MM.1S (cell line): ENCODE data around the gene KCNQ1.

Experiments
- DNase-seq: peaks from one replicate; pipeline ENCODE4 v3.0.0-alpha.2; 2015
- H2AFZ ChIP-seq: fragments of 300-600 bp; sonication (generic); 2 replicates; pipeline ENCODE4 v1.6.0; 2016; ENCODE audit warnings: antibody characterized with exemption, low read length
- H3F3A ChIP-seq: fragments of 300-600 bp; sonication (generic); 2 replicates; pipeline ENCODE4 v1.6.1; 2016; ENCODE audit warnings: mild to moderate bottlenecking, antibody characterized with exemption, low read length, moderate library complexity, mixed read lengths; ENCODE audit not compliant: insufficient read depth
- H3K27ac ChIP-seq: fragments of 300-600 bp; sonication (generic); 2 replicates; pipeline ENCODE4 v1.5.1; 2016; ENCODE audit warnings: mild to moderate bottlenecking, low read length
- H3K27me3 ChIP-seq: fragments of 300-600 bp; sonication (generic); replicated peaks from 2 replicates; pipeline ENCODE4 v1.6.0; 2016; ENCODE audit warnings: low read length; ENCODE audit not compliant: insufficient read depth
- H3K36me3 ChIP-seq: fragments of 300-600 bp; sonication (generic); replicated peaks from 2 replicates; pipeline ENCODE4 v1.6.1; 2016; ENCODE audit warnings: mild to moderate bottlenecking, low read length, mixed read lengths; ENCODE audit not compliant: insufficient read depth
- H3K4me1 ChIP-seq: fragments of 300-600 bp; sonication (generic); 2 replicates; pipeline ENCODE4 v1.6.1; 2016; ENCODE audit warnings: low read length, mixed read lengths
- H3K4me2 ChIP-seq: fragments of 300-600 bp; sonication (generic); 2 replicates; pipeline ENCODE4 v1.6.0; 2016; ENCODE audit warnings: low read depth, low read length
- H3K4me3 ChIP-seq: fragments of 300-600 bp; sonication (generic); 2 replicates; pipeline ENCODE4 v1.5.1; 2016; ENCODE audit warnings: low read length, mixed read lengths
- H3K79me2 ChIP-seq: fragments of 300-600 bp; sonication (generic); 2 replicates; pipeline ENCODE4 v1.6.1; 2016; ENCODE audit warnings: mixed run types, low read length, mixed read lengths
- H3K9ac ChIP-seq: fragments of 300-600 bp; sonication (generic); 2 replicates; pipeline ENCODE4 v1.6.1; 2016; ENCODE audit warnings: low read length, mixed read lengths
- H3K9me2 ChIP-seq: fragments of 300-600 bp; sonication (generic); replicated peaks from 2 replicates; pipeline ENCODE4 v1.6.1; 2016; ENCODE audit warnings: mild to moderate bottlenecking, low read length, mixed read lengths; ENCODE audit not compliant: insufficient read depth
- H3K9me3 ChIP-seq: fragments of 300-600 bp; sonication (generic); replicated peaks from 2 replicates; pipeline ENCODE4 v1.6.1; 2016; ENCODE audit warnings: mild to moderate bottlenecking, low read length, mixed read lengths; ENCODE audit not compliant: insufficient read depth
- H4K20me1 ChIP-seq: fragments of 300-600 bp; sonication (generic); 2 replicates; pipeline ENCODE4 v1.6.1; 2016; ENCODE audit warnings: mild to moderate bottlenecking, low read length, moderate library complexity, mixed read lengths; ENCODE audit not compliant: insufficient read depth
- EZH2 ChIP-seq: fragments of 300-600 bp; sonication (generic); optimal IDR thresholded peaks from 2 replicates; pipeline ENCODE3; 2017; ENCODE audit warnings: low read depth, mild to moderate bottlenecking, antibody characterized with exemption, low read length, mixed read lengths
- EZH2phosphoT487 ChIP-seq: fragments of 300-600 bp; sonication (generic); IDR thresholded peaks from 2 replicates; pipeline ENCODE4 v1.6.1; 2018; ENCODE audit warnings: antibody characterized with exemption, low read length
- TF ChIP-seq, protein P1 (sequence below): fragments of 300-600 bp; sonication (generic); IDR thresholded peaks from 2 replicates; pipeline ENCODE4 v1.5.1; 2016; ENCODE audit warnings: antibody characterized with exemption, low read length, mixed read lengths

Gene KCNQ1

DNA sequence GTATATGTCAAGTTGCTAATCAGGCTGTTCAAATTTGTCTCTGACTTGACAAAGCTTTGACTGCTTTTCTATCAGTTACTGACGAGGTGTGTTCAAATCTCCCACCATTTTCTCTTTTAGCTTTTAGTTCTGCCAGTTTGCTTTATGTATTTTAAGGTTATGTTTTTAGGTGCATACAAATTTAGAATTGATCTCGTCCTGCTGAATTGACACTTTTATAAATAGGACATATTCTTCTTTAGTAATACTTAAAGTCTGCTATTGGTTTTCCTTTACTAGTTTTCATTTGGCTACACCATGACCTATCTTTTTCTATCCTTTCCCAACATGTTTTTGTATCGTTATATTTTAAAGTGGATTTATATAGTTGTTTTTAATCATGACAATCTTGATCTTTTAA lies 320.7 kb downstream of the KCNQ1 start:
- Histone ChIP-seq H3K36me3 (no peaks in the 10 kb centered on the region), H3K9ac (no peak overlapping the region), H3K79me2 (no peaks in the 10 kb centered on the region), H3K4me3 (no peak overlapping the region), H3K4me1 (peaks cover 11% of the 10 kb centered on the region), H2AFZ (no peak overlapping the region), H3K9me3 (no peaks in the 10 kb centered on the region), H3K9me2 (no peaks in the 10 kb centered on the region), H3K27me3 (no peaks in the 10 kb centered on the region), H3K27ac (no peak overlapping the region), H3K4me2 (no peak overlapping the region), H4K20me1 (no peaks in the 10 kb centered on the region), H3F3A (no peaks in the 10 kb centered on the region)
- DNase-seq: no peak
- no peak for TF ChIP-seq EZH2phosphoT487
- TF ChIP-seq, protein P1, sequence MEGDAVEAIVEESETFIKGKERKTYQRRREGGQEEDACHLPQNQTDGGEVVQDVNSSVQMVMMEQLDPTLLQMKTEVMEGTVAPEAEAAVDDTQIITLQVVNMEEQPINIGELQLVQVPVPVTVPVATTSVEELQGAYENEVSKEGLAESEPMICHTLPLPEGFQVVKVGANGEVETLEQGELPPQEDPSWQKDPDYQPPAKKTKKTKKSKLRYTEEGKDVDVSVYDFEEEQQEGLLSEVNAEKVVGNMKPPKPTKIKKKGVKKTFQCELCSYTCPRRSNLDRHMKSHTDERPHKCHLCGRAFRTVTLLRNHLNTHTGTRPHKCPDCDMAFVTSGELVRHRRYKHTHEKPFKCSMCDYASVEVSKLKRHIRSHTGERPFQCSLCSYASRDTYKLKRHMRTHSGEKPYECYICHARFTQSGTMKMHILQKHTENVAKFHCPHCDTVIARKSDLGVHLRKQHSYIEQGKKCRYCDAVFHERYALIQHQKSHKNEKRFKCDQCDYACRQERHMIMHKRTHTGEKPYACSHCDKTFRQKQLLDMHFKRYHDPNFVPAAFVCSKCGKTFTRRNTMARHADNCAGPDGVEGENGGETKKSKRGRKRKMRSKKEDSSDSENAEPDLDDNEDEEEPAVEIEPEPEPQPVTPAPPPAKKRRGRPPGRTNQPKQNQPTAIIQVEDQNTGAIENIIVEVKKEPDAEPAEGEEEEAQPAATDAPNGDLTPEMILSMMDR: no peak
- no peak for TF ChIP-seq EZH2

DNA sequence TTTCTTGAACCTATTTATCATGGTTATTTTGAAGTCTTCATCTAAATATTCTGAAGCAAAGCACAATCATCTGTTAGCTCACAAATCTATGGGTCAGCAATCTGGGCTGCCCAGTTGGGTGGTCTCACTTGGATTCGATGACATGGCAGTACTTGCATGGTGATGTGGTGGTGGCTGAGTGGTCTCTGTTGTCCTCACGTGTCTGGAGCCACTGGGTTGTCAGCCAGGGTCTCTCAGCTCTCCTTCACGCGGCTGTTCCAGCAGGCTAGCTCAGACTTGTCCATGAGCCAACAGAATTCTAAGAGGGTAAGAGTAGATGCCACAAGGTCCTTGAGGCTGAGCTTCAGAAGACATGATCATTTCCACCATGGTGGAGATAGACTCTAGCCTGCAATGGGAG lies 321.4 kb downstream of the KCNQ1 start:
- no peak overlapping the region for H3K4me3 ChIP-seq
- no peak overlapping the region for H3K4me2 ChIP-seq
- no peaks in the 10 kb centered on the region for H4K20me1 ChIP-seq
- H3F3A ChIP-seq: no peaks in the 10 kb centered on the region
- H3K9ac ChIP-seq: no peak overlapping the region
- H3K9me2 ChIP-seq: no peaks in the 10 kb centered on the region
- DNase-seq: no peak
- no peak overlapping the region for H3K27ac ChIP-seq
- no peaks in the 10 kb centered on the region for H3K9me3 ChIP-seq
- H3K4me1 ChIP-seq: peaks cover 14% of the 10 kb centered on the region
- no peaks in the 10 kb centered on the region for H3K27me3 ChIP-seq
- H3K79me2 ChIP-seq: no peaks in the 10 kb centered on the region
- no peaks in the 10 kb centered on the region for H3K36me3 ChIP-seq
- no peak for TF ChIP-seq EZH2phosphoT487
- TF ChIP-seq EZH2: no peak
- TF ChIP-seq, protein P1: no peak
- no peak overlapping the region for H2AFZ ChIP-seq

DNA sequence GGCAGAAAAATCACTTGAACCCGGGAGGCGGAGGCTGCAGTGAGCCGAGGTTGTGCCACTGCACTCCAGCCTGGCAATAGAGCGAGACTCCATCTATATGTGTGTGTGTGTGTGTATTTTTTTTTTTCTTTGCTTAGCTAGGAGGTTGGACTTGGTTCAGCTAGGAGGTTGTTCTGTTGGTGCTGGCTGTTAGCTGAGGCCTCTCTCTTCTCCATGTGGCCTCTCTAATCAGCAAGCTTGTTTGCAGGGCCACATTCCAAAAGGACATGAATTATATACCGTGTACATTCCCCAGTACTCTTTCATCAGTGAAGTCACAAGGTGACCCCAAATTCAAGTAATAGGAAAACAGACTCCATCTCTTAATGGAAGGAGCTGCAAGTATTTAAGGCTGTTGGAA lies 322.3 kb downstream of the KCNQ1 start:
- peaks cover 5% of the 10 kb centered on the region for H3F3A ChIP-seq
- H3K79me2 ChIP-seq: no peaks in the 10 kb centered on the region
- H3K9ac ChIP-seq: no peak overlapping the region
- peaks cover 23% of the 10 kb centered on the region for H3K4me1 ChIP-seq
- DNase-seq: no peak
- TF ChIP-seq EZH2 (no peak), EZH2phosphoT487 (no peak)
- TF ChIP-seq, protein P1: no peak
- no peak overlapping the region for H3K4me2 ChIP-seq
- no peaks in the 10 kb centered on the region for H4K20me1 ChIP-seq
- H3K4me3 ChIP-seq: no peak overlapping the region
- no peaks in the 10 kb centered on the region for H3K27me3 ChIP-seq
- no peak overlapping the region for H2AFZ ChIP-seq
- no peaks in the 10 kb centered on the region for H3K9me2 ChIP-seq
- no peak overlapping the region for H3K27ac ChIP-seq
- H3K36me3 ChIP-seq: no peaks in the 10 kb centered on the region
- no peaks in the 10 kb centered on the region for H3K9me3 ChIP-seq

DNA sequence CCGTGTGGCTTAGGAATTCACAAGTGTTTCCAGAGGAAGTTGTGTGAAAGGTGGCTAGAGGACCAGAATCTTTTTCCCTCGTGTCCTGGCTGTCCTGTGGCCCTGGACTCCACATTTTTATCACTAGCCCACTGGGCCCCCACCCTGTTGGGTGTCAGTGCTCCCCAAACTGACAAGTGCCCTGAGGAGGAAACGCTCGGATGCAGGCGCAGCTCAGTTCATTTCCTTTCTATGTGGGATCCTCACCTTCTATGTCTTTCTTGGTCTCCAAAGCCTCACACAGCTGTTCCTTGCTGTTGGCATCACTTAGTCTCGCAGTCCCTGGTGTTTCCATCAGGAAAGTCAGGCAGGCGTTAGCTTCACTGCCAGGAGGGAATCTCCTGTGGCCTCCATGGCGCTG lies 323.0 kb downstream of the KCNQ1 start:
- Histone ChIP-seq H3K4me2 (no peak overlapping the region), H3K9me2 (no peaks in the 10 kb centered on the region), H3K9ac (no peak overlapping the region), H3K36me3 (no peaks in the 10 kb centered on the region), H3K27me3 (no peaks in the 10 kb centered on the region), H3K27ac (no peak overlapping the region), H3K4me1 (peaks cover 30% of the 10 kb centered on the region), H4K20me1 (no peaks in the 10 kb centered on the region), H3K79me2 (no peaks in the 10 kb centered on the region), H2AFZ (no peak overlapping the region), H3K4me3 (no peak overlapping the region), H3K9me3 (no peaks in the 10 kb centered on the region), H3F3A (peaks cover 11% of the 10 kb centered on the region)
- TF ChIP-seq EZH2 (no peak), EZH2phosphoT487 (no peak)
- TF ChIP-seq, protein P1: no peak
- DNase-seq: no peak
